MV-4-11 (cell line): Measurements from ENCODE around the gene NOS1.

Experiments used
- DNase-seq: peaks from one replicate; lab custom pipeline; 2025; lab: John Stamatoyannopoulos, UW

Gene NOS1

GRCh38 chr12:117363953-117364486, 2.6 kb upstream of the NOS1 start:
- DNase-seq: peak; percentile 22

GRCh38 chr12:117363056-117363662, 1.7 kb upstream of the NOS1 start:
- DNase-seq: no peak

- no peak for DNase-seq
Observed at GRCh38 chr12:117362391-117362790, 965 bp upstream of the NOS1 start.

GRCh38 chr12:117361905-117362304, 479 bp upstream of the NOS1 start:
- no peak for DNase-seq

GRCh38 chr12:117360551-117361346, 677 bp downstream of the NOS1 start:
- DNase-seq: no peak

GRCh38 chr12:117360222-117360550, 1.2 kb downstream of the NOS1 start:
- DNase-seq: no peak

- no peak for DNase-seq
Observed at GRCh38 chr12:117359029-117359845, 2.2 kb downstream of the NOS1 start.

GRCh38 chr12:117356048-117356447, 5.4 kb downstream of the NOS1 start:
- DNase-seq: no peak

- no peak for DNase-seq
Observed at GRCh38 chr12:117352883-117353282, 8.5 kb downstream of the NOS1 start.

GRCh38 chr12:117352206-117352605, 9.2 kb downstream of the NOS1 start:
- no peak for DNase-seq

- no peak for DNase-seq
Observed at GRCh38 chr12:117350140-117350539, 11.3 kb downstream of the NOS1 start.

GRCh38 chr12:117347588-117347987, 13.8 kb downstream of the NOS1 start:
- no peak for DNase-seq

- DNase-seq: no peak
Observed at GRCh38 chr12:117344716-117345115, 16.7 kb downstream of the NOS1 start.

GRCh38 chr12:117343849-117344248, 17.6 kb downstream of the NOS1 start:
- no peak for DNase-seq

- no peak for DNase-seq
Observed at GRCh38 chr12:117343296-117343695, 18.1 kb downstream of the NOS1 start.

GRCh38 chr12:117342682-117343081, 18.7 kb downstream of the NOS1 start:
- DNase-seq: no peak

- no peak for DNase-seq
Observed at GRCh38 chr12:117342247-117342646, 19.2 kb downstream of the NOS1 start.

- no peak for DNase-seq
Observed at GRCh38 chr12:117339104-117339503, 22.3 kb downstream of the NOS1 start.

- DNase-seq: no peak
Observed at GRCh38 chr12:117334855-117335587, 26.4 kb downstream of the NOS1 start.

- DNase-seq: no peak
Observed at GRCh38 chr12:117334051-117334450, 27.4 kb downstream of the NOS1 start.

- DNase-seq: peak; percentile 82
Observed at GRCh38 chr12:117333331-117333881, 28.0 kb downstream of the NOS1 start.

GRCh38 chr12:117331691-117332090, 29.7 kb downstream of the NOS1 start:
- no peak for DNase-seq
